SJCRH30 (cell line): ENCODE results near the gene PLEKHJ1. TPM values are rescaled to one million over a fixed set of nuclear protein-coding genes. Genes with fewer than 3 reads are reported as not detected.

Source experiments
- DNase-seq, 2 experiments: peaks; one replicate each; pipeline ENCODE4 v3.0.0-alpha.2; 2015 to 2020
- H3K27ac ChIP-seq: fragments of 250-450 bp; sonication (Bioruptor Pico); 2 replicates; pipeline ENCODE4 v1.5.1; 2020; ENCODE audit warnings: mild to moderate bottlenecking, moderate library complexity
- H3K27me3 ChIP-seq: fragments of 250-450 bp; sonication (Bioruptor Pico); 2 replicates; pipeline ENCODE4 v1.5.1; 2020; ENCODE audit warnings: mild to moderate bottlenecking, moderate library complexity
- H3K36me3 ChIP-seq: fragments of 250-450 bp; sonication (Bioruptor Pico); 2 replicates; pipeline ENCODE4 v1.5.1; 2020; ENCODE audit warnings: mild to moderate bottlenecking, moderate library complexity
- H3K4me1 ChIP-seq: fragments of 250-450 bp; sonication (Bioruptor Pico); 2 replicates; pipeline ENCODE4 v1.5.1; 2020; ENCODE audit warnings: mild to moderate bottlenecking, moderate library complexity
- H3K4me3 ChIP-seq: fragments of 250-450 bp; sonication (Bioruptor Pico); 2 replicates; pipeline ENCODE4 v1.5.1; 2020; ENCODE audit warnings: mild to moderate bottlenecking, moderate library complexity
- H3K9me3 ChIP-seq: fragments of 250-450 bp; sonication (Bioruptor Pico); replicated peaks from 2 replicates; pipeline ENCODE4 v1.5.1; 2020; ENCODE audit warnings: mild to moderate bottlenecking, moderate library complexity
- total RNA-seq: library from RNA; depleted of rRNA; stranded (reverse); fragments of >200 nt; shearing (Covaris generic); gene quantifications from 2 replicates; pipeline ENCODE4 v1.2.3, GENCODE V29; 2014; rRNA removed

PLEKHJ1 gene
- total RNA-seq, 1 experiment from 2014 or later = 52.7 TPM

DNA sequence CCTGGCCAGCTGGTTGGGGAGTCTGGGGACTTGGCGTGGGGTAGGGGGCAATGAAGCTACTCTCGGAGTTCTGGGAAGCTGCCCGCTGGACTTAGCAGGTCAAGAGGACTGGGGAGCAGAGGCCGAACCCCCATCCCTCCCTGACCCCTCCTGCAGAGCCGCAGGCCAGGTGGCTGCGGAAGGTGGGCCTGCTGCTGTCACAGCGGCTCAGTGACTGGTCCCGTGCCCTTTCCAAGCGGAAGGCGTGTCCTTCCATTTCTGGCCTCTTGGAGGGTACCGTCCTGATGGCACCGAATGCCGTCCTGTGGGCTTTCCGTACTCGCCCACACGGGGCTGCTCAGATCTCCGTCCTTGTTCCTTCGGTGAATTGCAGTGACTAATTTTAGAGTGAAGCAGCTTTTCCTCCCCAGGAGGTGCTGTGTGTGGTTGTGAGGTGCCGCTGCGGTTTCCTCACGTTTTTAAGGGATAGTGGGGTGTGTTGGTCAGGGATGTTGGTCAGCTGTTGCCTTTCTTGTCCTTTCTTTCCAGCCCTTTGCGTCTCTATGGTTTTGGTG lies 51.6 kb downstream of the PLEKHJ1 start:
- Histone ChIP-seq H3K27ac (no peak overlapping the region), H3K4me3 (no peak overlapping the region), H3K36me3 (peaks cover 11% of the 10 kb centered on the region), H3K4me1 (no peaks in the 10 kb centered on the region), H3K9me3 (no peaks in the 10 kb centered on the region), H3K27me3 (no peaks in the 10 kb centered on the region)
- no peak for DNase-seq

Other genes with a start within 250 kb of the PLEKHJ1 start
- 13.9 and 16.2 TPM in 2 replicates for gene BTBD2, start 220.6 kb downstream of the PLEKHJ1 start, total RNA-seq
- gene MKNK2, start 185.1 kb downstream of the PLEKHJ1 start, total RNA-seq = 33.2 and 34.5 TPM in 2 replicates
- 6.9 and 9.2 TPM in 2 replicates for gene MOB3A, start 140.0 kb downstream of the PLEKHJ1 start, total RNA-seq
- gene IZUMO4, start 139.4 kb downstream of the PLEKHJ1 start, total RNA-seq = 0.38 TPM in 1 of 2 replicates, not detected in the other
- gene AP3D1, start 84.8 kb downstream of the PLEKHJ1 start, total RNA-seq = 101 and 107 TPM in 2 replicates
- 16.2 and 18.4 TPM in 2 replicates for gene DOT1L, start 72.4 kb downstream of the PLEKHJ1 start, total RNA-seq
- gene SF3A2, start 495 bp upstream of the PLEKHJ1 start, total RNA-seq = 44.5 and 49.1 TPM in 2 replicates
- gene AMH, start 13.0 kb upstream of the PLEKHJ1 start, total RNA-seq = 6.9 and 11.5 TPM in 2 replicates
- 40.1 and 50.2 TPM in 2 replicates for gene JSRP1, start 20.1 kb upstream of the PLEKHJ1 start, total RNA-seq
- 0.06 and 0.10 TPM in 2 replicates for gene PEAK3, start 45.8 kb upstream of the PLEKHJ1 start, total RNA-seq
- not detected in 2 replicates for gene LINGO3, start 71.8 kb upstream of the PLEKHJ1 start, total RNA-seq
- 179 and 185 TPM in 2 replicates for gene LSM7, start 92.3 kb upstream of the PLEKHJ1 start, total RNA-seq
- 7.7 and 14.3 TPM in 2 replicates for gene SPPL2B, start 92.4 kb upstream of the PLEKHJ1 start, total RNA-seq
- gene TMPRSS9, start 123.9 kb upstream of the PLEKHJ1 start, total RNA-seq = 0.04 TPM in 1 of 2 replicates, not detected in the other
- 35.7 and 49.3 TPM in 2 replicates for gene TIMM13, start 191.3 kb upstream of the PLEKHJ1 start, total RNA-seq
- 152 and 160 TPM in 2 replicates for gene LMNB2, start 220.6 kb upstream of the PLEKHJ1 start, total RNA-seq
- gene GADD45B, start 239.8 kb upstream of the PLEKHJ1 start, total RNA-seq = 2.6 and 2.8 TPM in 2 replicates